ENCODE data around the gene BCL2L13.

- TF ChIP-seq POLR2A (IDR thresholded peaks at IDR 0.05) (no peak), CTCF (IDR thresholded peaks at IDR 0.05) (no peak), POLR2AphosphoS5 (IDR thresholded peaks at IDR 0.05) (no peak), EP300 (IDR thresholded peaks at IDR 0.05) (no peak)
Measured at GRCh38 chr22:17603668-17604067, 34.9 kb upstream of the BCL2L13 start.

All from stomach (tissue), 4 donors.